ACHN (cell line): ENCODE results near the gene INPP5K.
"Not testable (repeated sequence)": the region's sequence is repeated elsewhere in the genome, so short reads cannot be mapped to it uniquely, and the experiment has no call there.

Experiments used
- DNase-seq: peaks from one replicate; pipeline ENCODE4 v3.0.0-alpha.2; 2015
- in situ Hi-C: cut with HindIII; loops from 2 replicates; pipeline ENCODE4 v1.10.0; 2017; ENCODE audit warnings: low sequenced_read_pairs, low pct_ligation_motif_present, low pct_unique_long_range_greater_than_20kb

INPP5K gene

DNA sequence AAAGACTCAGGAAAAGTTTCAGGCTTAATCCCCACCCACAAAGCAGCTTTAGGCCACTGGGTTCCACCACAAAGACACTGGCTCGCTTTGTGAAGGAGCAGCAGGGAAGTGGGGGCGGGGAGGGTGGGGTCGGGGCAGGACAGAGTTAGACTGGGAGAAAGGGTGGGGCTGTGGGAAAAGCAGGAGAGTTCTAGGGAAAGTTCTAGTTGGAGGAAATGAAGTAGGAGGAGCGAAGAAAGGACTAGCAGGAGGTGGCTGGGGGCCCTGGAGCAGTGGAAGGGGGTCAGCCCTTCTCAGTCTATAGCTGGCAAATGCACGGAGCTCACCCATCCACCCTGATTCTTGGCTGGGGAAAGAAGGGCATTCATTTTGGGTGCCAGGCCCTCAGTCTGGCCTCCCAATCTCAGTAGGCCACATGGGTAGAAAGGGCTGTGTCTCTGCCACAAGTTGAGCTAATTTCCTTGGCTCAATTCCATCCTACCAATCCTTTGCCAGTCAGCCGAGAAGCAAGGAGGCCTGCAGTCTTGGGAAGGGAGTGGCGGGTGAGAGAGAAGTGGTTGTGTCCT is 4.6 kb downstream of the INPP5K start:
- in situ Hi-C loops: no loop called here
- no peak for DNase-seq

DNA sequence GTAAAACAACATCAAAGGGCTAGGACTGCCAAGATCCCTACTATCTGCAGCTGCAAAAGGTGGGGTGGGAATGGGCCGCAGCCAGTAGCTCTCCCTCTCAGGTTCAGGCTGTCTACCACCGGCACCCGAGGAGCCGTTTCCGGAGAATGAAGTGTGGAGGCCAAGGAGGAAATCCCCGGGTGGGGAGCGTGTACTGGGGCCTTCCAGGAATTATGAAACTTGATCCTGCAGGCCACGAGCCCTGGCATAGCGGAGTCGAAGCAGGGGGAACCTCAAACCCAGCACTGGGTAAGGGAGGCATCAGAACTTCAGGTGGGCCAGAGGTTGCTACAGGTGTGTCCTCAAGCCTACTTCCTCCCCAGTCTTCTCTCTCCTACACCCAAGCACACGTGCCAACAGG is 5.1 kb downstream of the INPP5K start:
- in situ Hi-C loops: no loop called here
- DNase-seq: no peak

DNA sequence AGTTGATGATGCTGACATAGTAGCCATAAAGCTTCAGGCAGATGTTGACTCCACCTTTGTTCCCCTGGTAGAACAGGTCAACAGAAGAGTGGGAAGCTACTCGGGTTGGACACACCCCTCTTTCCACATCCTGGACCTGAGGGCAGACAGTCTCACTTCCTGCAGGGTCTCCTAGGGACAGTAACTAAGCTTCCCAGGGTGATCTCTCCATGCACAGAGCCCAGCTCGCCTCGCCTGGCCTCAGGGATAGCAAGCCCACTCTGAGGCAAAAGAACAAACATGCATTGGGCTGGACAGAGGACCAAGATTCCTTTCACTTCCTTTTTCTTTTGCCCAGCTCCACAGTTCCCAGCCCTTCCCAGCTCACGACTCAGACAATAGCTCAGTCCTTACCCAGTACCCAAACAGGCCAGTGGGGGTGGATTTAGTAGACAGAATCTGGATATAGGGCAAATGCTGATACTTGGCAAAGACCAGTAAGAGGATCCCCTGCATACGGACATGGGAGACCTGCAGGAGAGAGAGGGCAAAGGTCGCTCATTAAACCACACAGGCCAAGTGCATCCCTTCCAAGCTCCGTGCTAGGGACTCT is 7.0 kb downstream of the INPP5K start:
- in situ Hi-C loops: no loop called here
- DNase-seq: no peak

DNA sequence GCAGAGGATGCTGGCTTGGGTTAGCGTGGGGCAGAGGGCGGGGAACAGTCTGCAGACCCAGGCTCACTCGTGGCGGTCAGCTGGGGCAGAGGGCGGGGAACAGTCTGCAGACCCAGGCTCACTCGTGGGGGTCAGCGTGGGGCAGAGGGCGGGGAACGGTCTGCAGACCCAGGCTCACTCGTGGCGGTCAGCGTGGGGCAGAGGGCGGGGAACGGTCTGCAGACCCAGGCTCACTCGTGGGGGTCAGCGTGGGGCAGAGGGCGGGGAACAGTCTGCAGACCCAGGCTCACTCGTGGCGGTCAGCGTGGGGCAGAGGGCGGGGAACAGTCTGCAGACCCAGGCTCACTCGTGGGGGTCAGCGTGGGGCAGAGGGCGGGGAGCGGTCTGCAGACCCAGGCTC is 7.7 kb downstream of the INPP5K start:
- DNase-seq, in situ Hi-C loops: not testable (repeated sequence)

DNA sequence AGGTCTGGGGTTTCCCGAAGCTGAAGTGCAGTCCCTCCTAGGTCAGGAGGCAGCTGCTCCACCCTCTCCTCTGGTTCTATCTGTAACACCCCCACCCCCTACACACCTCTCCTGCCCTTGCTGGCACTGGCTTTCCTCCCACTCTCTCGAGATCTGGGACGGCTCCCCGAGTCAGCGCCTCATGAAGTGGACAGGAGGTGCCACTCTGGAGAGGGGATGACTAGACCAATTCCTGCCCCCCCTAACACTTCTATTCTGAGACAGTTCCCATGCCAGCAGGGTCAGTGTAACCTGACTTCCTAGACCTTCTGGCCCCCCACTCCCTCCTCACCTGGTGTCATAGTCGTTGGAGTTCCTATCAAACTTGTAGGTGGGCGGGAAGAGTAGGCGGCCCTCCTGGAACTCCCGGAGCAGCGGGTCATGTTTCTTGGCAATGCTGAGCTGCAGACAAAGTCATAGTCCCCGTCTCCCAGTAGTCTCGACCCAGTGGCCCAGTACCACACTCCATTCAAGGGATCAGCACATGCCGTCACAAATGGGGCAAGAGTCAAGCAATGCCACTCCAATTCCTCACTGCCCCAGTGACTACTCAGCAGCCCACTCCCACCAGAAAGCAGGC is 9.7 kb downstream of the INPP5K start:
- DNase-seq: no peak
- in situ Hi-C loops: no loop called here

DNA sequence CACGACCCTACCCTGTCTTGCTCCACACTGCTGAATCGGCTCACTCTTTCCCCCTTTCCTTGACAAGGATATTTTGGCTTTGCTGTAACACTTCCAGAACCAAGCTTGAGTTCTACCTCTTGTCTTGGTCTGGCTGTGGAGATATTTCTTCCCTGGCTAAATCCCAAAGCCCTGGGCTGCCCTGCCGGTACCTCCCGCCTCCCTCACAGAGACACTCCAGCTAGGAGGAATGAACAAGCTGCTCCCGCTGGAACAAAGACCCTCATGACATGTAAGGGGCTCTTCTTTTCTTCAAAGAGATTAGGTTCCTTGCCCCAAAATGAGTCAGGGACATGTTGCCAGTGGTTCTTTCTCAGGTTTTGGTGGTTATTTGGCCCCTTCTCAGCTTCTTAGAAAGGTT is 10.8 kb downstream of the INPP5K start:
- in situ Hi-C loops: no loop called here
- no peak for DNase-seq

DNA sequence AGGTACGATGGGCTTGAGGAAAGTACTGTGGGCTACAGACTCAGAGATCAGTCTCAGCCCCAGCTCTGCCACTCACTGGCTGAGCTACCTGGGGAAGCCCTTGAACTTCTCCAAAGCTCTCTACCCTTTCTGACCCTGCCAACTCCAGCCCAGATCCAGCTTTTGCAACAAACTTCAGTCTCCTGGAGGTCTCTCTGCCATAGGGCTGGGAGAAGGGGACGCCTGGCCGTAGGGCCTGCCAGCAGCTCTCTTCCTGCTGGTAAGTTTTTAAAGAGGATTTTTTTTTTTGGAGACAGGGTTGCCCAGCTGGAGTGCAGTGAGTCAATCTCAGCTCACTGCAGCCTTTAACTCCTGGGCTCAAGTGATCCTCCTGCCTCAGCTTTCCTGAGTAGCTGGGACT is 11.5 kb downstream of the INPP5K start:
- no peak for DNase-seq
- in situ Hi-C loops: no loop called here

DNA sequence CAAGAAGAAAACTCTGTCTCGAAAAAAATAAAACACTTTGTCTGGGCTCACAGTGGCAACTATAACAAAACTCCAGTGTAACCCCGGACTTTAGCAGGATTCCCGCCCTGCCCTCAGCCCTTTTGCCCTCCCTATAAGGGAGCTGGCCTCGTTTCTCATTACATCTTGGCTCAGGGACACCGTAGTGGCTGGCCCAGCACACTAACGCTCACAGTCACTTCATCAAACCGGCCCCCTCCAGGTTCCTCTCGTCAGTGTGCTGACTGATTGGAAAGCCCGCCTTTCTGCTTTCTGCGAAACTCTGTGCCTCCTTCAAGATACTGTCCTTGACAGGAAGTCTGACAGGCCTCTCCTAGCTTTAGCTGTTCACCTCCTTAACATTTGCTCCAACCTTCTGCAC is 12.7 kb downstream of the INPP5K start:
- in situ Hi-C loops: no loop called here
- no peak for DNase-seq

DNA sequence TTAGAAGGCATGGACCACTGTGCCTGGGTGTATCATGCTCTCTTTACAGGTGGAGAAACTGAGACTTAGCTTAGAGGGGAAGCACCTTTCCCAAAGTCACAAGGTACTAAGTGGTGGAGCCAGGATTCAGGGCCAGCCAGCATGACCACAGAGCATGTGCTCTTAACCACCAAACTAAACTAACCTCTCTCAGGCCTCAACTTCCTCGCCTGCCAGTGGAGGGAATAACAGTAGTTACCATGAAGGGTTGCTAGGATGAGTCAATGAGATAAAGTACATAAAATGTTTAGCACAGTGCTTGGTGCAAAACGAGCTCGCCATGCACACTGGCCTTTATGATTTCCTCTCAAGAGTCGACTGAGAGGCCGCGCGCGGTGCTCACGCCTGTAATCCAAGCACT is 17.5 kb downstream of the INPP5K start:
- DNase-seq: peak; percentile 62
- in situ Hi-C loops: no loop called here

DNA sequence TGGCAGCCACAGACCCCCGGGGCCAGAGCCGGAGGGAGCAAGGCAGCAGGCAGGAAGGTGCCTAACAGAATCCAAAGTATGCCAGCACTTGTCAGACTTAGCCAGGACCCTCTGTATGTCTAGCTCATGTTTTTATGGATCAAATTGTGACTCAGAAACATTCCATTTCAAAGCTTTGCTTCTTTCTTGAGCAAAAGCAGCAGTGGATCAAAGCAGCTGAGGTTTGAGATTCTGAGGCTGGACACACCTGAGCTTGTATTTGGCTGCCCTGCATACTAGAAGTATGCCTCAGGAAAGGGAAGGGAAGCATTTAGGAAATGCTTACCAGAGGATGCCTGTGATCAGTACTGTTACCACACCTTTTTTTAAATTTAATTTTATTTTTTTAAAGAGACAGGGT is 18.2 kb downstream of the INPP5K start:
- no peak for DNase-seq
- in situ Hi-C loops: no loop called here

DNA sequence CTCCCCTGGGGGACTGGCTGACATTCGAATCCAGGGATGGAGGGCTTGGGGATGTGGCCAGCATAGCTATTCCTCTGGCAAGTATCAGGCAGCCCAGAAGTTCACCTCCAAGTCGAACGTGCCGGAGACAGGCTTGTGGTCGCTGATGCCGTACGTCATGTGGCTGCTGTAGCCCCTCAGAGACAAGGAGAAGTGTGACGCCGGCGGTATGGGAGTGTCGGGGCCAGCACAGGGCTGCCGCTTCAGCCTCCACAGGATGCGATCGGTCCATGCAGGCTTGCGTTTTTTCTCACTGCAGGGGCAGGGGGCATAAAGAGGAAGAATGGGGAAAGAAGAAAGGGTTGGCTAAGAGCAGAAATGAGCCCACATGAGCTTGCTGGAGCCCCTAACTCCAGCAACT is 18.6 kb downstream of the INPP5K start:
- in situ Hi-C loops: no loop called here
- DNase-seq: no peak

DNA sequence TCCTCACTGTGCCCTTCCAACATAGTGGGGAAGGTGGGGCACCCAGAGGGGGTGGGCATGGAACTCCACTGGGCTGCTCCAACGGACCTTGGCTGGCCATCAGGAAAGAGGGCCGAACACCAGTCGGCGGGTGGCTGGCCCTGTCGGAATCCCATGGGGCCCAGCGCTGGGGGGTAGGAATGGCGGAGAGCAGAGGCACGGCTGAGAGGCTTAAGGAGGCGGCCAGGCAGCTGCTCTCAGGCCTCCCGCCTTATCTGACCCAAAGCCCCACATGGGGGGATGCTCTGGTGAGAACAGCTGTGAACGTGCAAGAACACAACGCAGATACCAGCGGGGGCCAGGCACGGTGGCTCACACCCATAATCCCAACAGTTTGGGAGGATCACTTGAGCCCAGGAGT is 19.5 kb downstream of the INPP5K start:
- no peak for DNase-seq
- in situ Hi-C loops: no loop called here

DNA sequence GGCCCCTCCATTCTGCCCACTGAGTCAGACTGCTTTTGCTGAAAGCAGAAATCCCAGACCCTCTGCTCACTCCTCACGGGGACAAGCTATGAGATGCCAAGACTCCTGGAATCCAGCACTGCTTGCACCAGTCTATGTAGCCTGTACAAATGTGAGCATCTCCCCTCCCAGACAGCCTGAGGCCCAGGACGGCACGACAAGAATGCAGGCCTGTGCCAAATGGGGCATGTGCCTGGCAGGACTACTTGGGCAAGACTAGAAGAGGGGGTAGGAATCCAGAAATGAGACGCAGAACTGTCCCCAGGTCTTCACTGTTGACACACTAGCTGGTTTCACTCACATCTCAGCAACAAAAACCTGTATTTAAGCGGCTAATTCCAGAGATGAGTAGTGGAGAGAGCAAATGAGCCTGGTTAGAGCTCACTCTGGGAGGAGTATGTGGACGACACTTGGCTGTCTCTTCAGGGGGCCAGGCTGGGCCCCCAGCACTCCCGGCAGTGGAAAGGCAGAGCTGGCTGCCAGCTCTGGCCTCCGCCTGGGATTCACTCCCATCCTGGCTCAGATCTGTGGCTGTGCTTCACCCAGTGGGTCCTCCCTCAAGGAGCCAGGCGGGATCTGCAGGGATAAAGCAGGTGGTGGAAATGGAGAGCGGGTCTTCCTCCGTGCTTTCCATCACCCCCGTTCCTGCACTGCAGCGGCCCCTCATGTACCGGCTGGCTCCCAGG is 21.0 kb downstream of the INPP5K start:
- DNase-seq: peak; percentile 34
- in situ Hi-C loops: no loop called here

DNA sequence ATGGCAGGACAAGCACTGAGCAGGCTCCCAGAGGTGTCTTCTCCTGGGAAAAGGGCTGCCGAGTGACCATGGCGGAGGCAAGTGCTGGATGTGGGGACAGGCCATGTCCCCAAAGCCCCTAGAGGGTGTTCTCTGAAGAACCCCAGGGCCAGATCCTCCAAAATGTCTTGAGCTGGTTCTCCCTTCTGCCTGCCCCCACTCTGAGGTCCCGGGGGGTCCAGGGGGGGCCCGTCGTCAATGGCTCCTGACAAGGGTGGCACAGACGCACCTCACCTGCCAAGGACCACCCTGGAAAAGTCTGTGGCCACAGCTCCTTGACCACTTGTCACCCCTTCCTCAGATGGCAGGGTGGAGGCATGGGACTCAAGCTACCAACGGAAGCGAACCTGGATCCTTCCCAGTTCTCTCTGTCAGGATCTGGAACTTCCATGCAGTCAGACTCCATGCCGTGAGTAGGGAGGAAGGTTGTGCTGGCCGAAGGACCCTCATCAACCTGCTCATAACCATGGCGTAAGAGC is 21.6 kb downstream of the INPP5K start:
- no peak for DNase-seq
- in situ Hi-C loops: no loop called here

DNA sequence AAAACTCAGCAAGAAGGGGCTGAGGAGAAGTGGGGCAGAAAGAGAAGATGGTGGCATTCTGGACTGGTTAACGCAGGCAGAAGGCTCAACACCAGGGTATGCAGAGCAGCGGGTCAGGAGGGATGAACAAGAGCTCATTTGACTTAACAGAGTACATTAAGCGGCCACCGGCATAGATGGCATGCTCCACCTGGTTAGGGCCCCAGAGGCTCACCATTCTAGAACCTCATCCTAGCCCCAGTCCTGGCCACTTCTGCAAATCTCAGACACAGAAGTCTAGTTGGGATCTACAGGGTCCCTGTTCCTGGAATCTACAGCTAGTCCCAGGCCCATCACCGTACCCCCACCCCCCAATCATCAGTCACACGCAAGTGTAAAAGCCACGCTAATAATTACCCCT is 22.2 kb downstream of the INPP5K start:
- no peak for DNase-seq
- in situ Hi-C loops: no loop called here

DNA sequence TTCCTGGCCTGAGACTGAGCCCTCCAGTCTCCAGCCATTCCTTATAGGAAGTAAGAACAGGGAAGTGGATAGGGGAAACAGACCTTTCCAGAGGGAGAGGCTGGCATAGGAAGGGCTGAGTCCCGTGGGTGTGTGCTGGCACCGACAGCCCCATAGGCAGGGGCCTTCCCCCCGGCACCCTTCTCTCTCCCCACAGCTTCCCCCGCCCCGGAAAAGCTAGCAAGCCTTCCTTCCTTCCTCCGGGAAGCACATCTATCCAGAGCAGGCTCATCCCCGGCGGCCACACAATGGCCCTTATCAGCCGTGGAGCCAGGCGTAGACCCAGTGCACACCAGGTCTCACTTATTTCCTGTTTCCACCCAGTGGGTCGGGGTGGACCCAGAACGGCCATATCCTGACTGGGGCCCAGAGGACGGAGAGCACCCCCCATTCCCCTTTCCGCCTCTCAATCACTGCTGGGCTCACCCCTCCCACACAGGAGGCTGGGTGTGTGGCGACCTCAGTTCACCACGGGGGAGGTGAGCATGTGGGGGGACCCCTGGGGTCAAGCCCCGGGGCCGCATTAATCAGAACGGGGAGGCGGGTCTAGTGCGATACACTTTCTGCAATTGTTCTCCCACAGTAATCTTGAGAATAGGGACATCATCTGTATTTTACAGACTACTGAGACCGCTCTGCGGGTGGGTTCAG is 23.0 kb downstream of the INPP5K start:
- in situ Hi-C loops: no loop called here

DNA sequence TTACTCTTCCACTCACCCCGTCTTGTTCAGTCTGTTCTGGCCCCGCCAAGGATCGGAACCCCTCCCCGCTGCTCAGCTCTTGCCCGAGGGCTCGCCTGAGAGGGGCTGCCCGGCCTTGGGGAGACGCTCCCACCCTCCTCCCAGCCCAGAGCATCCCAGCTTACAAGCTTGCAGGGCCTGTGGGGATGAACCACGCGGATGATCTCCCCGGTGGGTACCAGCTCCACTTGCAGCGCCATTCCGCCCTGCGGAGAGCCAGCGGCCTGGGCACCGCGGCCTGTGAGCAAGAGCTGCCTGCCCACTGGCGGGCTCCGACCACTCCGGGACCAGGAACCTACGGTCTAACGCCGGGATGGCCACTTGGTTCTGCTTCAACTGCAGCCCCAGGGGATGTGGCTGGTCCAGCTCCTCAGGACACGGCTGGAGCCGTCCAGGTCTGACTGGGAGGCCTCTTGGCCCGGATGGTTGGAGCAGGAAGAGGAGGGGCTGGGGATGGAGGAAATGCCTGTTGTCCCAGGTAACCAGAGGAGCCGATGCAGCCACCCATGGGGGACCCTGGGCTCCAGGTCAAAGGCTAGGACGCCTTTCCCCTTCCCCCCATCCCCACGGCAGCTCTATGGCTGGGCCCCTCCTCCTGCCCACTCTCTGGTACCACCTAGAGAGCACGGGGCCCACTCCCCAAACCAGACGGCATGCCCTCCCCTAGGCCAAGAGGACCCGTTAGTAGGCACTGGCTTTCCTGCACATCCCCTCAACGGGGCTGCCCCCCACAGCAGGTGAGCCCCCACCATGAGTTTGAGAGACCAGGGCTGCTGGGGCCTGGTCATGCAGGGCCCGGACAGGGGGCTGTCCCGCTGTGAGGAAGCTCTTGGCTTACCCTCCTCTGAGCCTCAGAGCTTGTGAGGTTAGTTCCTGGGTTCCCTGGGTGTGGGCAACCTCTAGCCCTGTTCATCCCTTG is 23.9 kb downstream of the INPP5K start, which contains the start of gene MYO1C:
Gene MYO1C, minus strand, starts transcription at position 438 of the 958 bp plus-strand sequence. Its CDS starts 199 bp downstream, at position 239.
- in situ Hi-C loops: no loop called here
- DNase-seq: no peak

More for the DNA sequence above, 23.0 kb downstream of the INPP5K start:
- no peak for DNase-seq
